HG03575 (cell line): ENCODE measurements around the gene LTB4R.

ENCODE experiments used
- ATAC-seq: cut with Tn5 transposase; IDR thresholded peaks from one replicate; pipeline ENCODE4 v1.9.1; 2021; ENCODE audit not compliant: unreplicated experiment, insufficient number of reproducible peaks, low FRiP score; ENCODE audit errors: extremely low read depth

Gene LTB4R

DNA sequence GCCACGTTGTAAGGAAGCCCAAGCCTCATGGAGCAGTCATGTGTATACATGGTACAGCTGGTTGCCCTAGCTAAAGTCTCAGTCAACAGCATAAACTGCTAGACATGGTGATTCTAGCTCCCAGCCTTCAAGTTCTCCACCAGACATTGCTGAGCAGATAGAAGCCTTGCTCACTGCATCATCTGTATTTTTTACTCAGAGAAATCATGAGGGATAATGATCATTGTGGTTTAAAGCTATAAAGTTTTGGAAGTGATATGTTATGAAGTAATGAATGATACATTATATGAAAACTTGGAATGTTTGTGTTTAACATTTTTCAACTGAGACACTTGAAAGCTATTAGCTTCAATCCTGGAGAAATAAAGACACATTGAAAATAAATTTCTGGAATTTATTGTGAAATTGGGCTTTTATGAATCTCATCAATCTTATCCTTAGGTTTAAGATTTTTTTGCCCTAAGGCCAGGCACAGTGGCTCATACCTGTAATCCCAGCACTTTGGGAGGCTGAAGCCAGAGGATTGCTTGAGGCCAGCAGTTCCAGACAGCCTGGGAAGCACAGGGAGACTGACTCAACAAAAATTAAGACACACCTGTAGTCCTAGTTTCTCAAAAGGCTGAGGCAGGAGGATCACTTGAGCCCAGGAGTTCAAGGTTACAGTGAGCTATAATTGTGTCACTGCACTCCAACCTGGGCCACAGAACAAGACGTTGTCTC is 51.1 kb downstream of the LTB4R start:
- ATAC-seq = no peak

GRCh38 chr14:24363401-24363800 is 52.1 kb downstream of the LTB4R start:
- ATAC-seq = no peak

GRCh38 chr14:24364841-24365240 is 53.5 kb downstream of the LTB4R start:
- ATAC-seq = no peak

DNA sequence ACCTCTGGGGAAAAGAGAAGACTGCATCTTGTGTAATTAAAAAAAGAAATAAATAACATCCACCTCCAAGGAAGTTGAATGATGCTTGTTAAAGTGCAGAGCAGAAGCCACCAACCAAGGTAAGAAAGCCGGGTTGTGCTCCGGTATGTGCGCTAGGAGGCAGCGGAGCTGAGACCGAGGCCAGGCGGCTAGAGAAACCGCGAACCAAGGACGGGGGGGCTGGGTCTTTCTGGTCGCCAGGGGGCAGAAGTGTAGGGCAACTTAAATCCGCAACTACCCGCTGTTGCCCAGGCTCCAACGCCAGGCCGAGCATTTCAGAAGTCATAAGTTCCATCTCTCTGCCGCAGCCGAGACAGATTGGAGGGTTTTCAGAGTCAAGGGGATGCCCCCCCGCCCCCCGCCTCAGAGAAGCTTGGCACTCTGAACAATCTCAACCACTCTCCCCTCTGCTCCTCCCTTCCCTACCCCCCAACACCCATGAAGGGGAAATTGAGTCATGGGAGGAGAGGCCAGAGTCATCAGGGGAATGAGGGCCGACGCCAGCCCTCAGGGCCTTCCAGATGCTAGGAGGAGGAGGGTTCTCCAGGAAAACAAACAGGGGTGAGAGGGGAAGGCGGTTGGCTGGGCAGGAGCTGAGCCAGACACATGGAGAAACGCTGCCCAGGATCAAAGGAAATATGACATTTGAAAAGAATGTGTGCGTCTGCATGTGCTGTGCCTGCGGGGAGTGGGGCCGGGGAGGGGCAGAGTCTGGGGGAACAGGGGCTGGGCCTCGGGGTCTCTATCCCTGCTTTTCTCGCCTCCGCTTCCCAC is 54.5 kb downstream of the LTB4R start:
- ATAC-seq = no peak

- no peak for ATAC-seq
Observed at GRCh38 chr14:24366413-24366720, 55.1 kb downstream of the LTB4R start.

GRCh38 chr14:24366721-24367513 is 55.6 kb downstream of the LTB4R start:
- no peak for ATAC-seq
